GM21825 (cell line): ENCODE data around the gene ATG5.
"Not testable (repeated sequence)": the region's sequence is repeated elsewhere in the genome, so short reads cannot be mapped to it uniquely, and the experiment has no call there.

Source experiments
- ATAC-seq: cut with Tn5 transposase; IDR thresholded peaks from one replicate; pipeline ENCODE4 v1.9.1; 2021; ENCODE audit warnings: mild to moderate bottlenecking, moderate library complexity; ENCODE audit not compliant: unreplicated experiment

ATG5 gene

GRCh38 chr6:106259748-106260147, 65.8 kb downstream of the ATG5 start:
- ATAC-seq: not testable (repeated sequence)

- no peak for ATAC-seq
These were observed 66.8 kb downstream of the ATG5 start for GRCh38 chr6:106258726-106259125.

- no peak for ATAC-seq
These were observed 68.4 kb downstream of the ATG5 start for GRCh38 chr6:106257195-106257594.

- ATAC-seq: no peak
These were observed 69.2 kb downstream of the ATG5 start for GRCh38 chr6:106256201-106256968.

- no peak for ATAC-seq
These were observed 70.3 kb downstream of the ATG5 start for GRCh38 chr6:106255306-106255705.

GRCh38 chr6:106254636-106255035, 70.9 kb downstream of the ATG5 start:
- no peak for ATAC-seq

- no peak for ATAC-seq
These were observed 71.8 kb downstream of the ATG5 start for GRCh38 chr6:106253731-106254130.

GRCh38 chr6:106253172-106253571, 72.4 kb downstream of the ATG5 start:
- no peak for ATAC-seq

GRCh38 chr6:106252687-106253086, 72.9 kb downstream of the ATG5 start:
- no peak for ATAC-seq

- ATAC-seq: not testable (repeated sequence)
These were observed 73.9 kb downstream of the ATG5 start for GRCh38 chr6:106251531-106252255.

GRCh38 chr6:106250953-106251352, 74.6 kb downstream of the ATG5 start:
- ATAC-seq: no peak

- ATAC-seq: no peak
These were observed 75.9 kb downstream of the ATG5 start for GRCh38 chr6:106249658-106250057.

GRCh38 chr6:106247733-106248132, 77.8 kb downstream of the ATG5 start:
- ATAC-seq: peak; percentile 30

- peak; percentile 56 for ATAC-seq
These were observed 78.3 kb downstream of the ATG5 start for GRCh38 chr6:106247293-106247692.

- ATAC-seq: peak; percentile 50
These were observed 80.6 kb downstream of the ATG5 start for GRCh38 chr6:106244931-106245330.

- no peak for ATAC-seq
These were observed 81.0 kb downstream of the ATG5 start for GRCh38 chr6:106244521-106244920.

GRCh38 chr6:106243261-106243660, 82.3 kb downstream of the ATG5 start:
- no peak for ATAC-seq

GRCh38 chr6:106241498-106241897, 84.1 kb downstream of the ATG5 start:
- no peak for ATAC-seq

- no peak for ATAC-seq
These were observed 88.3 kb downstream of the ATG5 start for GRCh38 chr6:106237286-106237685.

- ATAC-seq: not testable (repeated sequence)
These were observed 95.6 kb downstream of the ATG5 start for GRCh38 chr6:106229876-106230445.

- ATAC-seq: no peak
These were observed 97.7 kb downstream of the ATG5 start for GRCh38 chr6:106227612-106228507.
